ENCODE data around the gene CLDN20. TPM values are rescaled to one million over a fixed set of nuclear protein-coding genes. Genes with fewer than 3 reads are reported as not detected.

CLDN20 gene
- total RNA-seq, 2 experiments from 2014 or later = not detected

DNA sequence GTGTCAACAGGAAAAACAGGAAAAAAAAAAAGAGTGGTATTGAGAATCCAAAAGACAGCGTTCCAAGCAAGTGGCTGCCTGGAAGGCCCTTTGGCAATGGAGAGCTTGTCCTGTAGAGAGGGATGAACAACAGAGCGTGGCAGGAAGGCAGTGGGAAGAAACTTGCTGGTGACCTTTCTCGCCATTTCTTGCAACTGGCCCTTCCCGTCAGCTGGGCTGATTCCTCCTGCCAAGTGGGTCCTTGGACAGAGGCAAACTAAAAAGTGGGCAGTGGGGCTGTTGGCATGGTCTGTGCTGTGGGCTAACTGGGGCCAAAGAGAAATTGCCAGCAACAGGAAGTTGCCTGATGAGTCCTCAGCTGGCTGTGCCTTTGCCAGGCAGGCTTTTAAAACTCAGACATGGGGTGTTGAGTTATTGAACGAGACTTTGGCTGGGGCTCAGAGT lies 43.9 kb upstream of the CLDN20 start:
- intact Hi-C loops (cut with micrococcal nuclease) = no loop called here
- TF ChIP-seq, protein P1, sequence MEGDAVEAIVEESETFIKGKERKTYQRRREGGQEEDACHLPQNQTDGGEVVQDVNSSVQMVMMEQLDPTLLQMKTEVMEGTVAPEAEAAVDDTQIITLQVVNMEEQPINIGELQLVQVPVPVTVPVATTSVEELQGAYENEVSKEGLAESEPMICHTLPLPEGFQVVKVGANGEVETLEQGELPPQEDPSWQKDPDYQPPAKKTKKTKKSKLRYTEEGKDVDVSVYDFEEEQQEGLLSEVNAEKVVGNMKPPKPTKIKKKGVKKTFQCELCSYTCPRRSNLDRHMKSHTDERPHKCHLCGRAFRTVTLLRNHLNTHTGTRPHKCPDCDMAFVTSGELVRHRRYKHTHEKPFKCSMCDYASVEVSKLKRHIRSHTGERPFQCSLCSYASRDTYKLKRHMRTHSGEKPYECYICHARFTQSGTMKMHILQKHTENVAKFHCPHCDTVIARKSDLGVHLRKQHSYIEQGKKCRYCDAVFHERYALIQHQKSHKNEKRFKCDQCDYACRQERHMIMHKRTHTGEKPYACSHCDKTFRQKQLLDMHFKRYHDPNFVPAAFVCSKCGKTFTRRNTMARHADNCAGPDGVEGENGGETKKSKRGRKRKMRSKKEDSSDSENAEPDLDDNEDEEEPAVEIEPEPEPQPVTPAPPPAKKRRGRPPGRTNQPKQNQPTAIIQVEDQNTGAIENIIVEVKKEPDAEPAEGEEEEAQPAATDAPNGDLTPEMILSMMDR (IDR thresholded peaks at IDR 0.05) = no peak
- Mint-ChIP-seq H3K27ac (no peak overlapping the region), H3K4me1 (ENCODE audit: low read depth) (peaks cover 18% of the 10 kb centered on the region), H3K9me3 (no peaks in the 10 kb centered on the region), H3K36me3 (ENCODE audit: low read depth) (no peaks in the 10 kb centered on the region), H3K27me3 (peaks cover 10% of the 10 kb centered on the region), H3K4me3 (no peak overlapping the region)
- no peak for ATAC-seq
- POLR2A ChIA-PET = interaction anchor here (0.7 kb wide), 1 partner anchor 166 kb away, joined by 3 read pairs; no protein-coding TSS in a partner anchor
- CTCF ChIA-PET = no interaction called here
- no peak for DNase-seq

GRCh38 chr6:155221086-155221485 lies 42.7 kb upstream of the CLDN20 start:
- no peaks in the 10 kb centered on the region for H3K36me3 Mint-ChIP-seq (ENCODE audit: low read depth)
- peaks cover 18% of the 10 kb centered on the region for H3K4me1 Mint-ChIP-seq (ENCODE audit: low read depth)
- TF ChIP-seq, protein P1 (IDR thresholded peaks at IDR 0.05) = no peak
- ChIA-PET CTCF (no interaction called here), POLR2A (interaction anchor here (1.1 kb wide), 1 partner anchor 32 kb away, joined by 3 read pairs; no protein-coding TSS in a partner anchor)
- DNase-seq (no peak), ATAC-seq (no peak)
- H3K4me3 Mint-ChIP-seq = no peak overlapping the region
- no peak overlapping the region for H3K27ac Mint-ChIP-seq
- no peaks in the 10 kb centered on the region for H3K9me3 Mint-ChIP-seq
- H3K27me3 Mint-ChIP-seq = peaks cover 10% of the 10 kb centered on the region
- intact Hi-C loops (cut with micrococcal nuclease) = no loop called here

GRCh38 chr6:155222506-155222905 lies 41.3 kb upstream of the CLDN20 start:
- Mint-ChIP-seq H3K27ac (no peak overlapping the region), H3K36me3 (ENCODE audit: low read depth) (no peaks in the 10 kb centered on the region), H3K4me1 (ENCODE audit: low read depth) (peaks cover 18% of the 10 kb centered on the region), H3K4me3 (no peak overlapping the region), H3K27me3 (peaks cover 5% of the 10 kb centered on the region), H3K9me3 (no peaks in the 10 kb centered on the region)
- intact Hi-C loops (cut with micrococcal nuclease) = no loop called here
- POLR2A ChIA-PET = no interaction called here
- no peak for DNase-seq
- no peak for ATAC-seq
- TF ChIP-seq, protein P1 (IDR thresholded peaks at IDR 0.05) = no peak
- CTCF ChIA-PET = interaction anchor here (0.7 to 2.1 kb wide), 5 partner anchors 18 to 294 kb away, joined by 3 to 9 read pairs (median 4); no protein-coding TSS in a partner anchor

DNA sequence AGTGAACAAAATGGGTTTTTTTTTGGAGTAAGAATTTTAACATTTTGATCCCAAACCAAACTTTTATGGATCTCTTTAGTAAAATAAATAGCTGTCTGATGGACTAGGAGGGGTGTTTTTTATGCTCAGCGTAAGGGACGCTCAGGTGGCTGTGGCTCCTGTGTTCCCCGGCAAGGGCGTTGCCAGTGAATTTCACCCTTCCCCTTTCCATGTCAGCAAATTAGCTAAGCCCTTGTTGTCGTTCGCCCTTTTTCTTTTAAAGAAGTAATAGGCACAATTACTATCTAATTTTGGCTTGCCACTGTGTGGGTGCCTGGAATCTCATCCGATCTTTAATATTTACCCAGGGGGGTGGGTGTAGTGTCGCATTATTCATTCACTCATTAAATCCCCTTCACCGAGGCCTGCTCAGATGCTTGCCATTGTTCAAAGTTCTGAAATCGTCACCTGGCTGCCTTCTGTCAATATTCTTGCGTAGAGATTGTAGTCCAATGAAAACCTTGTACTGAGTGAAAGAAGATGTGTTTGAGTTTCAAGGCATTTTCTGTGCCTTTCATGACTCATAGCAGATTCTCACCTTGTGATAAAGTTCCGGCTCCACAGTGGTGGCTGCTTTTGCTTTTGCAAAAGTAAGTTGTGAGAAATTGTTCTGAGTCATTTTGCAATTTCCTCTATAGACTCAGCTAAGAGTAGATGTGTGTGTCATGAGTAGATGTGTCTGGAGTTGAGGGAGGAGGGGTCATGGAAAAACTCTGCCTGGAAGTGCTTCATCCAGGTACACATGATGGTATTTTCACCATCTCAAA lies 40.0 kb upstream of the CLDN20 start:
- H3K9me3 Mint-ChIP-seq = no peaks in the 10 kb centered on the region

More for the DNA sequence above, 40.0 kb upstream of the CLDN20 start:
- peaks cover 5% of the 10 kb centered on the region for H3K27me3 Mint-ChIP-seq
- H3K4me1 Mint-ChIP-seq (ENCODE audit: low read depth) = peaks cover 18% of the 10 kb centered on the region
- no peaks in the 10 kb centered on the region for H3K36me3 Mint-ChIP-seq (ENCODE audit: low read depth)
- intact Hi-C loops (cut with micrococcal nuclease) = no loop called here
- peak overlapping the region; percentile 8 for H3K4me3 Mint-ChIP-seq
- peak overlapping the region; percentile 77 for H3K27ac Mint-ChIP-seq
- ChIA-PET POLR2A (interaction anchor here (0.7 to 1.2 kb wide), 3 partner anchors 18 to 400 kb away, joined by 3 to 4 read pairs (median 3); no protein-coding TSS in a partner anchor), CTCF (interaction anchor here (0.9 to 2.1 kb wide), 4 partner anchors 35 to 296 kb away, joined by 3 to 9 read pairs (median 4); no protein-coding TSS in a partner anchor)
- TF ChIP-seq, protein P1 (IDR thresholded peaks at IDR 0.05) = no peak
- DNase-seq (peak; percentile 78), ATAC-seq (peak; percentile 98)
